Ishikawa (cell line): ENCODE results near the gene IGFBP4.

Experiments used
- CEBPB ChIP-seq: IDR thresholded peaks from 2 replicates; pipeline ENCODE4 v1.6.1; 2012
- CREB1 ChIP-seq: IDR thresholded peaks from 2 replicates; pipeline ENCODE4 v1.6.1; 2012; ENCODE audit warnings: low read depth
- EGR1 ChIP-seq: IDR thresholded peaks from 2 replicates; pipeline ENCODE4 v1.6.1; 2012
- EP300 ChIP-seq: IDR thresholded peaks from 2 replicates; pipeline ENCODE4 v1.6.1; 2012; ENCODE audit warnings: borderline replicate concordance
- FOXM1 ChIP-seq: IDR thresholded peaks from 2 replicates; pipeline ENCODE4 v1.6.1; 2012; ENCODE audit warnings: low read depth, borderline replicate concordance
- MAX ChIP-seq: IDR thresholded peaks from 2 replicates; pipeline ENCODE4 v1.6.1; 2012
- RAD21 ChIP-seq: IDR thresholded peaks from 2 replicates; pipeline ENCODE4 v1.6.1; 2012; ENCODE audit warnings: low read depth
- REST ChIP-seq: IDR thresholded peaks from 2 replicates; pipeline ENCODE4 v1.6.1; 2012; ENCODE audit warnings: low read depth, mild to moderate bottlenecking
- TAF1 ChIP-seq: IDR thresholded peaks from 2 replicates; pipeline ENCODE4 v1.6.1; 2012; ENCODE audit warnings: low read depth, mild to moderate bottlenecking
- TCF12 ChIP-seq: IDR thresholded peaks from 2 replicates; pipeline ENCODE4 v1.6.1; 2012; ENCODE audit warnings: low read depth
- TEAD4 ChIP-seq: IDR thresholded peaks from 2 replicates; pipeline ENCODE4 v1.6.1; 2012
- USF1 ChIP-seq: IDR thresholded peaks from 2 replicates; pipeline ENCODE4 v1.6.1; 2012
- YY1 ChIP-seq: IDR thresholded peaks from 2 replicates; pipeline ENCODE4 v1.6.1; 2012; ENCODE audit warnings: low read depth
- ZBTB7A ChIP-seq: IDR thresholded peaks from 2 replicates; pipeline ENCODE4 v1.6.1; 2012; ENCODE audit warnings: low read depth

- TF ChIP-seq FOXM1 (no peak), YY1 (no peak), TCF12 (no peak), USF1 (no peak), EP300 (no peak), REST (no peak), TAF1 (no peak), TEAD4 (no peak), CREB1 (no peak), MAX (no peak), ZBTB7A (no peak), RAD21 (no peak), CEBPB (no peak), EGR1 (no peak)
Observed at GRCh38 chr17:40500190-40500589, 56.9 kb downstream of the IGFBP4 start.
